GM21423 (cell line): ENCODE data around the gene AQR.
"Not testable (repeated sequence)": the region's sequence is repeated elsewhere in the genome, so short reads cannot be mapped to it uniquely, and the experiment has no call there.

Experiments used
- ATAC-seq: cut with Tn5 transposase; IDR thresholded peaks from one replicate; pipeline ENCODE4 v1.9.1; 2021; ENCODE audit warnings: mild to moderate bottlenecking, moderate library complexity; ENCODE audit not compliant: unreplicated experiment

The AQR gene

GRCh38 chr15:34964277-34964676 is 5.3 kb downstream of the AQR start:
- no peak for ATAC-seq

- no peak for ATAC-seq
These were observed 15.7 kb downstream of the AQR start for GRCh38 chr15:34953851-34954250.

- no peak for ATAC-seq
These were observed 17.1 kb downstream of the AQR start for GRCh38 chr15:34952481-34952880.

- ATAC-seq: no peak
These were observed 17.5 kb downstream of the AQR start for GRCh38 chr15:34951993-34952392.

GRCh38 chr15:34944936-34945335 is 24.6 kb downstream of the AQR start:
- ATAC-seq: no peak

GRCh38 chr15:34943711-34944110 is 25.8 kb downstream of the AQR start:
- no peak for ATAC-seq

- not testable (repeated sequence) for ATAC-seq
These were observed 26.3 kb downstream of the AQR start for GRCh38 chr15:34943264-34943663.

GRCh38 chr15:34942363-34942762 is 27.2 kb downstream of the AQR start:
- no peak for ATAC-seq

- ATAC-seq: no peak
These were observed 27.7 kb downstream of the AQR start for GRCh38 chr15:34941831-34942230.

- no peak for ATAC-seq
These were observed 28.3 kb downstream of the AQR start for GRCh38 chr15:34941185-34941698.

- no peak for ATAC-seq
These were observed 36.0 kb downstream of the AQR start for GRCh38 chr15:34933432-34933975.

GRCh38 chr15:34928349-34928748 is 41.2 kb downstream of the AQR start:
- not testable (repeated sequence) for ATAC-seq

GRCh38 chr15:34927726-34928125 is 41.8 kb downstream of the AQR start:
- ATAC-seq: no peak

- no peak for ATAC-seq
These were observed 55.2 kb downstream of the AQR start for GRCh38 chr15:34914317-34914716.

GRCh38 chr15:34905047-34905446 is 64.5 kb downstream of the AQR start:
- no peak for ATAC-seq

GRCh38 chr15:34904527-34904926 is 65.0 kb downstream of the AQR start:
- no peak for ATAC-seq

GRCh38 chr15:34900748-34901147 is 68.8 kb downstream of the AQR start:
- ATAC-seq: no peak

- ATAC-seq: no peak
These were observed 73.4 kb downstream of the AQR start for GRCh38 chr15:34896183-34896582.

- no peak for ATAC-seq
These were observed 75.6 kb downstream of the AQR start for GRCh38 chr15:34893967-34894366.

- no peak for ATAC-seq
These were observed 76.5 kb downstream of the AQR start for GRCh38 chr15:34892963-34893591.

GRCh38 chr15:34890424-34890823 is 79.1 kb downstream of the AQR start:
- no peak for ATAC-seq

- ATAC-seq: no peak
These were observed 80.1 kb downstream of the AQR start for GRCh38 chr15:34889476-34889875.

- ATAC-seq: no peak
These were observed 83.4 kb downstream of the AQR start for GRCh38 chr15:34886134-34886533.
